SHP77 (cell line): ENCODE measurements around the gene CES3.
A peak's percentile ranks its signal among the peaks of the same experiment; 100 is the strongest.
"Not testable (repeated sequence)": the region's sequence is repeated elsewhere in the genome, so short reads cannot be mapped to it uniquely, and the experiment has no call there.

Experiments
- DNase-seq, 2 experiments: peaks; one replicate each; lab custom pipeline; 2025; lab: John Stamatoyannopoulos, UW

The CES3 gene

DNA sequence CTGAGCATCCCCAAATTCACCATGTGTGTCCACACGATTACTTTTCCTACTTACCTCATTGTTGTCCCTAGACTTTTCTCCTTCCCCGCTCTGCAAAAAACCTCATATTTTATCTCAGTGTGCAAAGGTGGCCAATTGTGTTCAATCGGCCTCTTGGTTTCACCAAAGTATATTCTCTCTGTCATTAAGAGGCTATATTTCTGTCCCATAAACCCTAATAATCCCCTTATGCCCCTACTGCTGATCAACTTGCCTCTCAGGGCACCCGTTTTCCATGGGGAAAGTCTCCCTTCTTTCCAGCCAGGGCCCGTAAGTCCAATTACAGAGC is 14.1 kb upstream of the CES3 start:
- no peak for DNase-seq

DNA sequence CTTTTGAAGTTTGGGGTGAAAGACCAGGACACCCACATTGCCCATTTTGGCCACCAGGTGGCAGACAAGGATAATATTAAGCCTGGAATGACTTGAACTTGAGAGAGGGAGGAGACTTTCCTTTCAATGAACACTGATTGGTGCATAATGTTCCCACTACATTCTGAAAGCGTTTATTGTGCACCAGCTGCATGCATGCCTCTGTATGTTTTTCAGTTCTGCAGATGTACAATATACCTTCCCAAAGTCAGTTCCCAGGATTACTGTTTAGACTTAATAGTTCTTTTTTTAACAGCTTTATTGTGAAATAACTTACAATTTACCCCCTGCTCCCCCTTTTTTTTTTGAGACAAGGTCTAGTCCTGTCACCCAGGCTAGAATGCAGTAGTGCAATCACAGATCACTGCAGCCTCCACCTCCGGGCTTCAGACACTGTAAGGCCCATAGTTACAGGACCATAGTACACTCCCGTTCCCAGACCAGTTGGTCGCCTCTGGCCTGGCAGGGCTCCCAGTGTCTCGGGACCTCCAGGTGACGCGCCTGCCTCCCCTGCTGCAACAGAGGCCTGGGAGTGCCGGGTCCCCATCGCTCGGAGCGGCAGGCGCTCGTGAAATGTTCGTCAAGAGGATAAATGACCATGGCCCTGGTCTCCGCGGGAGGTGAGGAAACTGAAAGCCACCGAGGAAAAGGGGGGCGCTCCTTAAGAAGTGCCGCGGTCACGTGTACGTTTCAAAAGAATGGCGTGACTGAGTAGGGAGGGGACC is 13.6 kb upstream of the CES3 start:
- DNase-seq, result peak; percentile 60 to 72

DNA sequence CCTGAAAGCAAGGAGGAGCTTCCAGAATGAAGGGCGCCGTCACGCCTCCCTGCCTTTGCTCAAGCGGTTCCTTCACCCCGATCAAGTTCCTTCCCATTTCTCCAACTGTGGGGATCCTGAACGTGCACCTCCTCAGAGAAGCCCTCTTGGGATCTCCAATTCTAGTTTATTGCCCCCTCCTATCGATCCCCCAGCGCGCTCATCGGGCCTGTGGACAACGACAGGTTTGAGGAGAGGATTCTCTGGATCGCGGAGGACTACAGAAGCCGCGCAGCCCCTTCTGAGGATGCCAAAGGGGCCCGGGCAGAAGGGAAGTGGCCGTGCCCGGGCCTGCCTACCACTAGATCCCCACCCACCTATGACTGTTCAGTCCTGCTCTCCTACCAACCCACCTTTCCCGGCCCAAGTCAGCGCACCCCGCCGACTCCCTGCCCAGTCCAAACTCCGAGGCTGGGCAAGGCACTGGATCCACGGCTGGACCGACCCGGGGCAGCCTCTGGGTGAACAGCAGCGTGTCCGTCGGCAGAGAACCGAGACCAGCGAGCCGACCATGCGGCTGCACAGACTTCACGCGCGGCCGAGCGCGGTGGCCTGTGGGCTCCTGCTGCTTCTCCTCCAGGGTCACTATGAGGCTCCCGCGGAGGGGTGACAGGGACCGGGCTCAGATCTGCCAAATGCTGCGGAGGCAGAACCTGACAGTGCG is 12.8 kb upstream of the CES3 start:
- no peak for DNase-seq

DNA sequence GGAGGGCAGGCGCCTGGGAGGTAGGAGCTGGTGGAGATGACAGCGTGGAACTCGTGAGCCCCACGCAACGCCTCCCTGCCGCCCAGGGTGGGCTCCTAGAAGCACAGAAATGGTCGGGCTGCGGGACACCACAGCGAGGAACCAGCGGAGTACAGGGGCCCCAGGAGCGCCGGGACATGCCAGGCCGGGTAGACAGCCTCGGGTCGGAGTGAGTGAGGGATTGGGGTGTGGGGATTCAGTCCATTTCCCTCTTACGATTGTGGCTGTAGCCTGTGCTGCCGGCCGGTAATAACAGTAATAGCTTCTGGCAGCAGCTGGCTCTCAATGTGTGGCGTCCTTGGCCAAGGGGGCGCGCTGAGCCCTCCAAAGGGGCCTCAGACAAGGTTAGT is 12.2 kb upstream of the CES3 start:
- no peak for DNase-seq

DNA sequence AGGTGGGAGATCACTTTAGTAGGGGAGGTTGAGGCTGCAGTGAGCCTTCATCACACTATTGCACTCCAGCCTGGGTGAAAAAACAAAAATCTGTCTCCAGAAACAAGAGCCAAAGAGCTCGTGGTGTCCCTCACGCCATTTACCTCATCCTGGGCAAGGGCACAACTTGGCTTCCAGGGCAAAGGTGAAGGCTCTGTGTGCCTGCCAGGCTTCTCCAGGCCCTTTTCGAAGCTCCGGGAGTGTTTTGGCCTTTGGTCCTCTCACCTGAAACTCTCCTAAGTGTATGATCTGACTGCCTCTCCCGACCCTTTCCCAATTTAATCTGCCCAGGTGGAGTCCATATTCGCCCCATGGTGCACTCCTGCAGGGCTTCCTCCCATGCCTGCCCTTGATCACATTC is 11.6 kb upstream of the CES3 start:
- no peak for DNase-seq

DNA sequence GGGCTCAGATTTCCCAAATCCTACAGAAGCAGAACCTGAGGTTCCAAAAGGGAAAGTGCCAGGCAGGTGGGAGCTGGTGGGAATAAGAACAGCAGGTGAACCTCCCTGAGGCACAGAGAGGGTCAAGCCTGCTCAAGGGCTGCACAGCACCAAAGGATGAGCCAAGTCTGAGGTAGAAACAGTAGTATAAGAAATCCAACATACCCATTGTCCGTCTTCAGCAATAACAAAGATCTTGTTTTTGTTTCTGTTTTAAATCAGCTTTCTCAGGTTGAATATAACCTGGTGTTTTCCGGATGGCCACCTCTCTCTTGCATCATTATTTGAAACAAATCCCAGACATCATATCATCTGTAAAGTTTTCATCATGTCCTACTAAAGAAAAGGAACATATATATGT is 10.6 kb upstream of the CES3 start:
- DNase-seq, result no peak

DNA sequence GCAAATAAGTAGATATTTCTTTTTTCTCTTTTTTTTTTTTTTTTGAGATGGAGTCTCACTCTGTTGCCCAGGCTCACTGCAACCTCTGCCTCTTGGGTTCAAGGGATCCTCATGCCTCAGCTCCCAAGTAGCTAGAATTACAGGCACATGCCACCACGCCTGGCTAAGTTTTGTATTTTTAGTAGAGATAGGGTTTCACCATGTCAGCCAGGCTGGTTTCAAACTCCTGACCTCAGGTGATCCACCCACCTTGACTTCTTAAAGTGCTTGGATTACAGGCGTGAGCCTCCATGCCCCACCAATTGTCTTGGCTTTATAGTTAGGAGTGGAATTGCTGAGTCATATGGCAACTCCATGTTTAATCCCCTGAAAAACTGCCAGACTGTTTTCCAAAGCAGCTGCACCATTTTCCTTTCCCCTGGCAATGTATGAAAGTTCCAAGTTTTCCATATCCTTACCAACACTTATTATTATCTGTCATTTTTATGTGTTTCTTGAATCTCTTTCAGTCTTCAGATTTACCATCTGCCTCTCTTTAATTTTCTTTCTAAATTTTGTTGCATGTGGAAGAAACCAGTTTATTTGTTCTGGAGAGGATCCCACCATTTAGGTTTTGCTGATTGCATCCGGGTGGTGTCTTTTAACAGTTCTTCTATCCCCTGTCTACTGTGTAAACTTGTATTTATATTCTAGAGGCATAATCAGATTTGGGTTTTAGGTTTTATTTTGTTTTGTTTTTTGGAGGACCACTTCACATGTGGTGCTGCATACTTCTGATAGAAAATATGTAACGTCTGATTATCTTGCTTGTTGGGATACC is 9.9 kb upstream of the CES3 start:
- DNase-seq, result no peak

DNA sequence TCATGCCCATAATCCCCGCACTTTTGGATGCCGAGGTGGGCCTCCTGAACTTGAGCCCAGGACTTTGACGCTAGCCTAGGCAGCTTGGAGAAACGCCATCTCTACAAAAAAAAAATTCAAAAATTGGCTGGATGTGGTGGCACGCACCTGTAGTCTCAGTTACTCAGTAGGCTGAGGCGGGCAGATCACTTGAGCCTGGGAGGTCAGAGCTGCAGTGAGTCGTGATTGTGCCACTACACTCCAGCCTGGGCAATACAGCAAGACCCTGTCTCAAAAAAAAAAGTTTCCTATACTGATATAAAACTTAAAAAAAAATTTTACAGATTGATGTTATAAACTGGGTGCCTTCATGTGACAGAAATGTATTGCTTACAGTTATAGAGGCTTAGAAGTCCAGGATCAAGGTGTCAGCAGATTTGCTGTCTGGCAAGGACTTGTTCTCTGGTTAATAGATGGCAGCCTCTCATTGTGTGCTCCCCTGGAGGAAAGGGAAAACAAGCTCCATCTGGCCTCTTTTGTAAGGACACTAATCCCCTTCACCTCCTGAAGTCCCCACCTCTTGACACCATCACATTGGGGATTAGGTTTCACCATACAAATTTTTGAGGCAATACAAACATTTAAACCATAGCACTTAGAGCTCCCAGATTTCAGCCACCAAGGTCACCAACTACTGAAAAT is 8.5 kb upstream of the CES3 start:
- no peak for DNase-seq

DNA sequence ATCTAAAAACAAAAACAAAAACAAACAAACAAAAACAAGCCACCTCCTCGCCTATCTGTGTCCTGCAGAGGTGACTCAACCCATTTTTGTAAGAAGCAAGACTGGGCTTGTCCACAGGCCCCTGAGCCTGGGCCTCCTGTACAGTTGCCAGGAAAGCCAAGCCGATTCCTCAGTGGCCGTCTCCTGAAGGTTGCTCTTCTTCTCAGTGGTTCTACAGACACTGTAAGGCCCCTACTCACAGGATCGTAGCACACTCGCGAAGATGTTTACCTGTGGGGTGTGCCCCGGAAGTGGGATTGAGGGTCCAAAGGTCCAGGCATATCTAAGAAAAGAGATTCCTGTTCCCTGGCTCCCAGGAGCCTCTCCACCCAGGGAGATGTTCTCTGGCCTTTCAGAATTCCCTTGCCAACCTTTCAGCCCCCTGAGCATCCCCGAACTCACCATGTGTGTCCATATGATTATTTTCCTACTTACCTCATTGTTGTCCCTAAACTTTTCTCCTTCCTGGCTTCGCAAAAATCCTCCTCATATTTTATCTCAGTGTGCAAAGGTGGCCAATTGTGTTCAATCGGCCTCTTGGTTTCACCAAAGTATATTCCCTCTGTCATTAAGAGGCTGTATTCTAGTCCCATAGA is 7.5 kb upstream of the CES3 start:
- DNase-seq, result no peak

DNA sequence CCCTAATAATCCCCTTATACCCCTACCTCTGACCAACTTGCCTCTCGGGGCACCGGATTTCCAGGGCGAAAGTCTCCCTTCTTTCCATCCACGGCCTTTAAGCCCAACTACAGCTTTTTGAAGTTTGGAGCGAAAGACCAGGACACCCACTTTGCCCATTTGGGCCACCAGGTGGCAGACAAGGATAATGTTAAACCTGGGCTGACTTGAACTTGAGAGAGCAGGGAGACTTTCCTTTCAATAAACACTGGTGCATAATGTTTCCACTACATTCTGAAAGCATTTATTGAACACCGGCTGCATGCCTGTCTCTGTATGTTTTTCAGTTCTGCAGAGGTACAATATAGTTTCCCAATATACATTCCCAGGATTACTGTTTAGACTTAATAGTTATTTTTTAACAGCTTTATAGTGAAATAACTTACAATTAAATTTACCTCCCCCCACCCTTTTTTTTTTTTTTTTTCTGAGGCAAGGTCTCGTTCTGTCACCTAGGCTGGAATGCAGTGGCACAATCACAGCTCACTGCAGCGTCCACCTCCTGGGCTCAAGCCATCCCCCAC is 6.9 kb upstream of the CES3 start:
- DNase-seq, result peak; percentile 70 to 79

DNA sequence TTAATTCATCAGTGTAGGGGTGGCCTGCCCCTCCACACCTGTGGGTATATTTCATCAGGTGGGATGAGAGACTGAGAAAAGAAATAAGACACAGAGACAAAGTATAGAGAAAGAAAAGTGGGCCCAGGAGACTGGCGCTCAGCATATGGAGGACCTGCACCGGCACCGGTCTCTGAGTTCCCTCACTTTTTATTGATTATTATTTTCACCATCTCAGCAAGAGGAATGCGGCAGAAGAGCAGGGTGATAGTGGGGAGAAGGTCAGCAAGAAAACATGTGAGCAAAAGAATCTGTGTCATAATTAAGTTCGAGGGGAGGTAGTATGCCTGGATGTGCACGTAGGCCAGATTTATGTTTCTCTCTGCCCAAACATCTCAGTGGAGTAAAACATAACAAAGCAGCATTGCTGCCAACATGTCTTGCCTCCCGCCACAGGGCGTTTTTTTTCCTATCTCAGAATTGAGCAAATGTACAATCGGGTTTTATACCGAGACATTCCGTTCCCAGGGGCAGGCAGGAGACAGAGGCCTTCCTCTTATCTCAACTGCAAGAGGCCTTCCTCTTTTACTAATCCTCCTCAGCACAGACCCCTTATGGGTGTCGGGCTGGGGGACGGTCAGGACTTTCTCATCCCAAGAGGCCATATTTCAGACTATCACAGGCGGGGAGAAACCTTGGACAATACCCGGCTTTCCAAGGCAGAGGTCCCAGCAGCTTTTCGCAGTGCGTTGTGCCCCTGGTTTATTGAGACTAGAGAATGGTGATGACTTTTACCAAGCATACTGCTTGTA is 5.5 kb upstream of the CES3 start:
- DNase-seq, result not testable (repeated sequence)

DNA sequence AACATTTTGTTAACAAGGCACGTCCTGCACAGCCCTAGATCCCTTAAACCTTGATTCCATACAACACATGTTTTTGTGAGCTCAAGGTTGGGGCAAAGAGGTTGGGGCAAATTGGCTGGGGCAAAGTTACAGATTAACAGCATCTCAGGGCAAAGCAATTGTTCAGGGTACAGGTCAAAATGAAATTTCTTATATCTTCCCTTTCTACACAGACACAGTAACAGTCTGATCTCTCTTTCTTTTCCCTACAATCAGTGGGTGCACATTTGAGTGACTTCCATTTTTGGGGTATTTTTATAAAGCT is 5.0 kb upstream of the CES3 start:
- not testable (repeated sequence) for DNase-seq

DNA sequence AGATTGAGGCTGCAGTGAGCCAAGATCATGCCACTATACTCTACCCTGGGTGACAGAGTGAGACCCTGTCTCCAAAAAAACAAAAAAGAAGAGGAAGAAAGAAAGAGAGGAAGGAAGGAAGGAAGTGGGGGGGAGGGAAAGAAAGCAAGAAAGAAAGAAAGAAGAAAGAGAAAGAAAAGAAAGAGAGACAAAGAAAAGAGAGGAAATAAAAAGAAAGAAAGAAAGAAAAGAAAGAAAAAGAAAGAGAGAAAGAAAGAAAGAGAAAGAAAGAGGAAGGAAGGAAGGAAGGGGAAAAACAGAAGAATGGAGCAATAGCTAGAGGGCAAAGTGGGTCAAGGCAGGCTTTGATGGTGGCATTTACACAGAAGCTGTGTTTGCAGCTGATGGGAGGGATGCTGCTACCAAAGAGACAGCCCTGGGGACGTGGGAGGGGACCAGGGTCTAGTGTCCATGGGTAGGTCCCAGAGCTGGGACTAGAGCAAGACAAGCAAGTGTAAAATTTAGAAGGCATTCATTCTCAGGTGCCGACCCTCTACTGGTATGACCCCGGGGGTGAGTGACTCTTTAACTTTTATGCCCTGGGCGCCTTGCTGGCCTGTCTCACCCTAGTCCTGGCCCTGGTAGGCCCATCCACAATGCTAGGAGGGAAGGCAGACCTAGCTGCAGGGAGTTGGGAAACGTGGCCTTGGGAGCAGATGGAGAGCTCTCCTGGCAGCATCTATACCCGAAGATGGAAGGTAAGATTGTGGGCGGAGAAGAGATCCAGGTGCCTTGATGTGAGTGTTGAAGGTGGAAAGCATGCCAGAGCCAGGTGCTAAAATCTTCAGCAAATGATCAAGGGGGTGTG is 2.0 kb upstream of the CES3 start:
- DNase-seq, result no peak

DNA sequence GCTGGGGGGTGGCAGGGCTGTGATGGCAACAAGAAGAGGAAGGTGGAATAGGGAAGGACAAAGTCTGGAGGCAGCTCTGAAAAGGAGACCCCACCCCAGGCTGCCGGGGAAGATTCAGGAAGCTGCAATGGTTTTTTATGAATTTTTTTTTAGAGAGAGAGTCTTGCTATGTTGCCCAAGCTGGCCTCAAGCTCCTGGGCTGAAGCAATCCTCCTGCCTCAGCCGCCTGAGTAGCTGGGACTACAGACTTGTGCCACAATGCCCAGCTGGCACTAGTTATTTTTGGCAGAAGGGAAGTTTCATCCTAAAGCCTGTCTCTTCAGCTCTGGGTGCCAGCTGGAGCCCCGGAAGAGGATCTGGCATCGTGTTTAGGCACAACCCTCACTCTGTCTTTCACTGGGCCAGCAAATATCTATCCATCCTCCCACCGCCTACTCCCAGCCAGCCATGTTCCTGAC is 1.3 kb upstream of the CES3 start:
- no peak for DNase-seq

DNA sequence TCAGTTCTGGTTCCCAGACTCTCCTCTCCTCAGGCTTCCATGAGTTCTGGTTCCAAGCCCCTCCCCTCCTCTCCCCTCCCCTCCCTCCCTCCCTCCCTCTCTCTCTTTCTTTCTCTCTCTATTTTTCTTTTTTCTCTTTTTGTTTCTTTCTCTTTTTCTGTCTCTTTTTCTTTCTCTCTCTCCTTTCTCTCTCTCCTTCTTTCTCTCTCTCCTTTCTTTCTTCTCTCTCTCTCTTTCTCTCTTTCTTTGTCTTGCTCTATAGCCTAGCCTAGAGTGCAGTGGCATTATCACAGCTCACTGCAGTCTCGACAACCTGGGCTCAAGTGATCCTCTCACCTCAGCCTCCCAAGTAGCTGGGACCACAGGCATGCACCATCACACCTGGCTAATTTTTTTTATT is 796 bp upstream of the CES3 start:
- no peak for DNase-seq

DNA sequence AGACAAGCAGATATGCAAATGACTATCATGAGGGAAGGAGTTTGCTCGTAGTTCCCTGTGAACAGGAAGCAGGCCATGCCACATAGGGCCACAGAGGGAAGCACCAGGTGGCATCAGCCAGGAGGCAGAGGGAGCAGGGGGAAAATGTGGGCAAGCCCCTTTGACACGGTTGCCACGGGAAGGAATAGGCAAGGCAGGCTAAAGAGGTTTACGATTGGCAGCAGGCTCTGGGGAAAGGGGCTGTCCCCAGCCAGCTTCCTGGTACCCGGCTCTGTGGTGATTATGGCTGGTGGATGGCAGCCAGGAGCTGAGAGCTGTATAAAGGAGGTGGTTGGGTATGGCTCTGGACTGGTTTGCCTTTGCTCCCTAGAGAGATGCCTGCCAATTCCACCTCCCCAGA is 848 bp downstream of the CES3 start:
- no peak for DNase-seq

DNA sequence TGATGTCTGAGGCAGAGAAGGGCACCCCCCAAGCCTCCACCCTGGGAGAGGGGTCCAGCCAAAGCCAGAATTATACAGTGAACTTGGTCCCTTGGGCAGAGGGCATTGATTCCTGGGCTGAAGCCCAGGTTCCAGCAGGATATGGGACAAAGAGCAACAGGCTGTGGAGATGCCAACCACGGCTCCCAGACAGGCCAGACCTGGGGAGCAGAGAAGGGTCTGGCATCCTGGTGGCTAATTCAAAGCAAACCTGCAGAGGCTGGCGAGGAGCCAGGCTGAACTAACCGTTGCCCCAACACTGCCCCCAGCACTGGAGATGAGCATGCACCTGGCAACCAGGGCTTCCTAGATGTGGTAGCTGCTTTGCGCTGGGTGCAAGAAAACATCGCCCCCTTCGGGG is 3.0 kb downstream of the CES3 start:
- DNase-seq, result no peak

DNA sequence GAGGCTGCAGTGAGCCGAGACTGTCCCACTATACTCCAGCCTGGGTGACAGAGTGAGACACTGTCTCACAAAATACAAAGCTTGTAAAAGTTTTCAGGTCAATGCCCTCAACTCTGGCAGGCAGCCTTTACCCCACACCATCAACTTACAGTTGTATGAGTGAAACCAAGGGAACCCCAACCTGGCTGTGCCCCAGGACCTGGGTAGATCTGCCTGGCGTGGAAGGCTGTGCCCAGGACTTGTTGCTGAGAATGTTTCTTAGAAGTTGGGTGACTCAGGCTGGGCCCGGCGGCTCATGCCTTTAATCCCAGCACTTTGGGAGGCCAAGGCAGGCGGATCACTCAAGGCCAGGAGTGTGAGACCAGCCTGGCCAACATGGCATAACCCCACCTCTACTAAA is 7.8 kb downstream of the CES3 start:
- no peak for DNase-seq

DNA sequence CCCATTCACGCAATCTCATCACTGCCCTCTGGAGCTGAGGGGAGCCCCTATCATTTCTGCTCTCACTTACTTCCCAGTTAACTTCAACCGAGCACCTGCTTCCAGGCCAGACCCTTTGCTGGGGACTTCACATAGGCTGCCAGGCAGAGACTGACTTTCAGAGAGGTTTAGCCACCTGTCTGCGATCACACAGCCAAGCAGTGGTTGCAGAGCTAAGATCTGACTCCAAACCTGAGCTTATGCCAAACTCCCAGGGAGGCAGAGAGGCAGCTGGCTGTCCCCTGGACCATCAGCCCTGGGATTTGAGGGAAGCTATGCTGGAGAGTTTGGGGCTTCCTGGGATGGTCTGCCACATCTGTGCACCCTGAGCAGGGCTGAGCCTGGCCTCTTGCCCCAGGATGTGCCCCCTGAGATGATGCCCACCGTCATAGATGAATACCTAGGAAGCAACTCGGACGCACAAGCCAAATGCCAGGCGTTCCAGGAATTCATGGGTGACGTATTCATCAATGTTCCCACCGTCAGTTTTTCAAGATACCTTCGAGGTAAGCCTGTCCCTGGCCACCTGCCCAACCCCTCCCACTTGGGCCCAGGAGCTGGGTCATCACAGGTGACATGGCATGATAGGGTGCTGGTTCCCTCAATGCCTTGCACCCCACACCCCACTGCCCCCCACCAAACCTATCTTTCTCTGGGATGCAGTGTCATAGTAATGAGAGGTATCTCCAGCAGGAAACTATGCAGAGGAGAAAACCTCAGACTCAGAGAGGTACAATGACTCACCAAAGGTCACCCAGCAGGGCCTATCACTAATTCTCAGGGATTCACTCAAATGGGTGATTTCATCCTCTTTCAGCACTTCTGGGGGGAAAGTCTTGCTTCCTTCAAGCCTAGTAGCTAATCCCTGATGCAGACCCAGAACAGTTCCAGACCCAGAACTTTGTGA is 10.0 kb downstream of the CES3 start:
- DNase-seq, result no peak
